Measurements from ENCODE around the gene ADAMTSL5. TPM values are rescaled to one million over a fixed set of nuclear protein-coding genes. Genes with fewer than 3 reads are reported as not detected.
A peak's percentile ranks its signal among the peaks of the same experiment; 100 is the strongest.

ADAMTSL5 gene
- total RNA-seq, 4 donors from 2014 or later: 1.3 to 9.7 (median 3.6) TPM

GRCh38 chr19:1468274-1468820 lies 44.5 kb downstream of the ADAMTSL5 start:
- no peaks in the 10 kb centered on the region for H3K9me3 ChIP-seq
- no CpG with 5 or more reads among the region's 49 CpGs for WGBS, 2 donors (ENCODE audit: low coverage in 1 of 2)
- TF ChIP-seq EP300 (IDR thresholded peaks at IDR 0.05) (no peak), POLR2AphosphoS5 (IDR thresholded peaks at IDR 0.05) (no peak), POLR2A (IDR thresholded peaks at IDR 0.05) (no peak), CTCF (IDR thresholded peaks at IDR 0.05) (no peak)
- ATAC-seq: no peak
- H3K27me3 ChIP-seq: peaks cover 99% of the 10 kb centered on the region
- peaks cover 14 to 83% (median 49%) of the 10 kb centered on the region in 3 donors for H3K4me1 ChIP-seq
- no peak overlapping the region for H3K27ac ChIP-seq
- H3K4me3 ChIP-seq: peak overlapping the region in 1 of 2 donors; percentile 51
- H3K36me3 ChIP-seq: peaks cover 0 to 18% of the 10 kb centered on the region in 2 donors

- no peak for TF ChIP-seq POLR2A (IDR thresholded peaks at IDR 0.05)
- TF ChIP-seq POLR2AphosphoS5 (IDR thresholded peaks at IDR 0.05): no peak
- no peak for TF ChIP-seq CTCF (IDR thresholded peaks at IDR 0.05)
- TF ChIP-seq EP300 (IDR thresholded peaks at IDR 0.05): no peak
- Histone ChIP-seq H3K9me3 (no peaks in the 10 kb centered on the region), H3K27me3 (peaks cover 96% of the 10 kb centered on the region), H3K4me3 (peak overlapping the region in 1 of 2 donors; percentile 51), H3K36me3 (peaks cover 0 to 18% of the 10 kb centered on the region in 2 donors), H3K27ac (no peak overlapping the region), H3K4me1 (peaks cover 14 to 76% (median 43%) of the 10 kb centered on the region in 3 donors)
- no CpG with 5 or more reads among the region's 92 CpGs for WGBS, 2 donors (ENCODE audit: low coverage in 1 of 2)
- ATAC-seq: no peak
These were observed 45.1 kb downstream of the ADAMTSL5 start for GRCh38 chr19:1467490-1468273.

GRCh38 chr19:1467215-1467489 lies 45.7 kb downstream of the ADAMTSL5 start:
- no CpG with 5 or more reads among the region's 36 CpGs for WGBS, 2 donors (ENCODE audit: low coverage in 1 of 2)
- Histone ChIP-seq H3K36me3 (peaks cover 0 to 18% of the 10 kb centered on the region in 2 donors), H3K9me3 (no peaks in the 10 kb centered on the region), H3K4me3 (no peak overlapping the region), H3K4me1 (peaks cover 14 to 71% (median 43%) of the 10 kb centered on the region in 3 donors), H3K27ac (no peak overlapping the region), H3K27me3 (peaks cover 91% of the 10 kb centered on the region)
- ATAC-seq: no peak
- TF ChIP-seq EP300 (IDR thresholded peaks at IDR 0.05) (no peak), POLR2A (IDR thresholded peaks at IDR 0.05) (no peak), POLR2AphosphoS5 (IDR thresholded peaks at IDR 0.05) (no peak), CTCF (IDR thresholded peaks at IDR 0.05) (no peak)

- peaks cover 86% of the 10 kb centered on the region for H3K27me3 ChIP-seq
- 80% methylated on average over 1 of the region's 70 CpGs; no CpG with 5 or more reads in 1 of the 2 donors for WGBS, 2 donors (ENCODE audit: low coverage in 1 of 2)
- H3K4me1 ChIP-seq: peaks cover 14 to 66% (median 43%) of the 10 kb centered on the region in 3 donors
- TF ChIP-seq POLR2AphosphoS5 (IDR thresholded peaks at IDR 0.05) (no peak), CTCF (IDR thresholded peaks at IDR 0.05) (no peak), EP300 (IDR thresholded peaks at IDR 0.05) (no peak), POLR2A (IDR thresholded peaks at IDR 0.05) (no peak)
- no peak overlapping the region for H3K27ac ChIP-seq
- H3K36me3 ChIP-seq: peaks cover 0 to 23% of the 10 kb centered on the region in 2 donors
- no peaks in the 10 kb centered on the region for H3K9me3 ChIP-seq
- no peak overlapping the region for H3K4me3 ChIP-seq
- no peak for ATAC-seq
These were observed 46.2 kb downstream of the ADAMTSL5 start for GRCh38 chr19:1466461-1467214.

Measured in gastroesophageal sphincter (tissue), 4 donors.